GM21526 (cell line): ENCODE results near the gene SUMF1.
A peak's percentile ranks its signal among the peaks of the same experiment; 100 is the strongest.
"Not testable (repeated sequence)": the region's sequence is repeated elsewhere in the genome, so short reads cannot be mapped to it uniquely, and the experiment has no call there.

Experiments used
- ATAC-seq: cut with Tn5 transposase; IDR thresholded peaks from one replicate; pipeline ENCODE4 v1.9.1; 2021; ENCODE audit warnings: moderate library complexity; ENCODE audit not compliant: unreplicated experiment, low FRiP score

Gene SUMF1

GRCh38 chr3:4350789-4351163 lies 116.3 kb downstream of the SUMF1 start:
- peak; percentile 91 for ATAC-seq

- no peak for ATAC-seq
Measured at GRCh38 chr3:4343258-4343657, 123.8 kb downstream of the SUMF1 start.

- ATAC-seq: no peak
Measured at GRCh38 chr3:4341336-4341675, 125.8 kb downstream of the SUMF1 start.

GRCh38 chr3:4340411-4341335 lies 126.4 kb downstream of the SUMF1 start:
- ATAC-seq: no peak

GRCh38 chr3:4340077-4340410 lies 127.0 kb downstream of the SUMF1 start:
- ATAC-seq: no peak

- ATAC-seq: no peak
Measured at GRCh38 chr3:4338751-4339150, 128.3 kb downstream of the SUMF1 start.

GRCh38 chr3:4336850-4337546 lies 130.1 kb downstream of the SUMF1 start:
- no peak for ATAC-seq

GRCh38 chr3:4335840-4336562 lies 131.1 kb downstream of the SUMF1 start:
- no peak for ATAC-seq

- no peak for ATAC-seq
Measured at GRCh38 chr3:4334548-4334947, 132.5 kb downstream of the SUMF1 start.

- no peak for ATAC-seq
Measured at GRCh38 chr3:4332991-4333390, 134.1 kb downstream of the SUMF1 start.

GRCh38 chr3:4332574-4332973 lies 134.5 kb downstream of the SUMF1 start:
- ATAC-seq: no peak

GRCh38 chr3:4332111-4332510 lies 135.0 kb downstream of the SUMF1 start:
- no peak for ATAC-seq

- ATAC-seq: not testable (repeated sequence)
Measured at GRCh38 chr3:4329806-4330205, 137.3 kb downstream of the SUMF1 start.

- no peak for ATAC-seq
Measured at GRCh38 chr3:4326868-4327267, 140.2 kb downstream of the SUMF1 start.

GRCh38 chr3:4323246-4324027 lies 143.6 kb downstream of the SUMF1 start:
- no peak for ATAC-seq

- ATAC-seq: no peak
Measured at GRCh38 chr3:4322635-4323034, 144.4 kb downstream of the SUMF1 start.

GRCh38 chr3:4321732-4322131 lies 145.3 kb downstream of the SUMF1 start:
- ATAC-seq: no peak

- ATAC-seq: no peak
Measured at GRCh38 chr3:4320096-4320911, 146.8 kb downstream of the SUMF1 start.

- no peak for ATAC-seq
Measured at GRCh38 chr3:4314688-4315087, 152.4 kb downstream of the SUMF1 start.
